GM12892 (cell line): ENCODE measurements around the gene FBRSL1.

Source experiments
- POLR2AphosphoS5 ChIP-seq: IDR thresholded peaks from 2 replicates; pipeline ENCODE4 v1.6.1; 2011; ENCODE audit warnings: low read depth, low read length, control low read depth
- TAF1 ChIP-seq: IDR thresholded peaks from 2 replicates; pipeline ENCODE4 v1.6.1; 2011; ENCODE audit warnings: low read depth, mild to moderate bottlenecking, control low read depth, low read length, borderline replicate concordance

DNA sequence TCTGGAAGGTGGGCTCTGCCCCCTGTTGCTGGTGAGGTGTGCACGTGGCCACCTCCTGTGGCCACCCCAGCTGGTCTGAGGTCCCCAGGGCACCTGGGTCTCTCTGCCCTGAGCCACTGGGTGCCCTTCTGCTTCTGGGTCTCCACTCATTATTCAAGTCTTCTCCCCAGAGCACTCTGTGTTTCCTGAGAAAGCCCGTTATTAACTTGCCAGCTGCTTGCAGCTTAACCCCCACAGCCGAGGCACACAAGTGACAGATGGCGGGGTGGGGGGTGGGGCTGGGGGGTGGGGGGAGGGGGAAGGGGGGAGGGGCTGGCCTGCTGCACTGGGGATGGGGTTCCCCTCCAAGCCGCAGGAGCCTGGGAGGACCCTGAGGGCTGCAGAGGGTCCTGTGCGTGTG is 40.5 kb downstream of the FBRSL1 start:
- TF ChIP-seq POLR2AphosphoS5 (no peak), TAF1 (no peak)
